Measurements from ENCODE around the gene NTM. TPM values are rescaled to one million over a fixed set of nuclear protein-coding genes. Genes with fewer than 3 reads are reported as not detected.
"Not testable (repeated sequence)": the region's sequence is repeated elsewhere in the genome, so short reads cannot be mapped to it uniquely, and the experiment has no call there.

Gene NTM
- total RNA-seq, 1 experiment from 2014 or later = 3.1 TPM

- DNase-seq (ENCODE audit: low spot score) = no peak
Observed at GRCh38 chr11:131893103-131893890, 522.9 kb downstream of the NTM start.

GRCh38 chr11:131893988-131894387, 523.6 kb downstream of the NTM start:
- no peak for DNase-seq (ENCODE audit: low spot score)

DNA sequence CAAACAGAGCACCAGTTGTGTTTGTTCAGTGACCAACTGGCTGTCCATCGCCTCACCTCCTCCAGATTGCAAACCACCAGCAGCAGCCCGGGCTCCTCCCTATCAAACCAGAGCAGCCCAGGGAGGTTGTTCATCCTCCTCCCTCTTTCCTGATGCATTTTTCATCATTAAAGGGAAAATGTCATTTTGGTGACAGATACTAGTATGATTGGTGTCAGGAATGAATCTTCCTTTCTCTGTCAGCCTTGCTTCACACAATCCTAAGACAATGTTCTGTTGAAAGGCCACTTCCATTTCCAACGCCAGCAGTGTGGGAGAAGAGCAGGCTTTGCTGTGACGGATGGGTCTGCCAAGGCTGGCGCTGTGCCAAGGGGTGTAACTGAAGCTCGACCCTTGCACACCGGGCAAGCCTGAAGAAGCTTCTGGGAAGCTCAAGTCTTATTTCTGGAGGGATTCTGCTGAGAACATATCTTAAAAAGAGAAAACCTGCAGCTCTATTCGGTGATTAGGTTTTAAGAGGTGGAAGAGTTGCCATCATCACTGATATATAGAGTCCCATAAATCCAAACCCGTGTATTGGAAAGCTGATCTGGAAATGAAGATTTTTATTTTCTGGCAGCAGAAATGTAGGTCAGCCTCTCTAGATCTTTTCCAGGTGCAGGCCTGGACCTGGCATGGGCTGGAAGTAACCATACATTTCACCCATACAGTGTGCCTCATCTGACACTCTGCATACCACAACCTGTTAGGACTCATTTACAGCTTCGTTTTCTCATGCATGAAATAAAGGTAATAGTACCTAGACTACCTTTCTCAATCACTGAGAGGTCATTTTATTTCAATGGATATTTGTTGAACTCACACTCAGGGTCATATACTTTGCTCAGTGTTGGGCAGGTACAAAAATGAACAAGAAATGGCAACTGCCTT, 524.5 kb downstream of the NTM start:
- DNase-seq (ENCODE audit: low spot score) = no peak

DNA sequence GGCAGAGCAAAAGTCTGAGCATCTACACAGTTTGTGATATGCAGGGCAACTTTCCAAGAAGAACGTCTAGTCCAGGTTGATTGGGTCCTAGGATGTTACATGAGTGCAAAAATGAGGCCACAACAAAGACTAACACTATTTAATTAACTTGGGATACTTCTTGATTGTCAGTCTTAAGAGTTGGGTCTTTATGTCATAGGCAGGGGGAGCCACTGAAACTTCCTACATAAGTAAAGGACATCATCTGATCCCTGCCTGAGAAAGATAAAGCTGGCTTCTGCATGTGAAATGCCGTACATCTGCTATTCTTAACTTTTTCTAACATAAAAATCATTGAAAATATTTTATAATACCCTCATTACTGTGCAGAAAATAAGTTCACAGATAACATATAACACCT, 525.5 kb downstream of the NTM start:
- no peak for DNase-seq (ENCODE audit: low spot score)

GRCh38 chr11:131896978-131897615, 526.7 kb downstream of the NTM start:
- no peak for DNase-seq (ENCODE audit: low spot score)

- DNase-seq (ENCODE audit: low spot score) = no peak
Observed at GRCh38 chr11:131897956-131898355, 527.5 kb downstream of the NTM start.

GRCh38 chr11:131898949-131899348, 528.5 kb downstream of the NTM start:
- no peak for DNase-seq (ENCODE audit: low spot score)

GRCh38 chr11:131899950-131900580, 529.6 kb downstream of the NTM start:
- DNase-seq (ENCODE audit: low spot score) = no peak

DNA sequence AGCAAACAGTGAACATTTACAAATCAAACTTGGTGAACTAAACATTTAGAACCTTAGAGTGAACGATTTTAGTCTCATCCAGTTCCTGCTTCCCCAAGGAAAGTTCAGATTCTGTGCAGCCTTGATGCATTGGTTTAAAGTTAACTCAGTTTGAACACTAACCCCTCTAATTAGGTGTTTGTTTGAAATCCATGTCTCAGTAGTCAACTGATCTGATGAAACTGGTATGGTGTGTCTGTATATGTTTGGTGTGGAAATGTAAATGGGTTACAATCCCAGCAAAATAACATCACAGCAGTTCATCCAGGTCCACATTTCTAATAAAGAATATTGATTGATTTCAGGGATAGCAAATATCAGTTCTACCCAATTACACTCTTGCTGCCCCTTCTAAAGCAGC, 532.0 kb downstream of the NTM start:
- DNase-seq (ENCODE audit: low spot score) = no peak

DNA sequence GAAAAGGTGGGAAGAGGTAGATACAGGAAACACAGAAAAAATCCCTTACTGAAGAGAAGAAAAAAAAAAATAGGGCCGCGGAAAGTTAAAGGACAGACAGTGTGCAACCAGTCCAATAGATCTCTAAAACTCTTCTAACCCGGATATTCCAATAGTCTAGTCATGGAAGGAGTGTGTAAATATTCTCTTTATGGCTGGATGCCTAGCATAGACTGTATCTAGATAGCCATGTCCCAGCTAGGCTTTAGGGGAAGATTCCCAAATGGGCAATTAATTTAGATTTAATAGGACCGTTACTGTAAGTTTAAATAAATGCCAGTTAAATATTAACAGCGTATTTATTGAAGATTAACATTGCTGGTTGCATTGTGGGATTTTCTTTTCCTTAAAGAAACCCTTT, 532.7 kb downstream of the NTM start:
- no peak for DNase-seq (ENCODE audit: low spot score)

DNA sequence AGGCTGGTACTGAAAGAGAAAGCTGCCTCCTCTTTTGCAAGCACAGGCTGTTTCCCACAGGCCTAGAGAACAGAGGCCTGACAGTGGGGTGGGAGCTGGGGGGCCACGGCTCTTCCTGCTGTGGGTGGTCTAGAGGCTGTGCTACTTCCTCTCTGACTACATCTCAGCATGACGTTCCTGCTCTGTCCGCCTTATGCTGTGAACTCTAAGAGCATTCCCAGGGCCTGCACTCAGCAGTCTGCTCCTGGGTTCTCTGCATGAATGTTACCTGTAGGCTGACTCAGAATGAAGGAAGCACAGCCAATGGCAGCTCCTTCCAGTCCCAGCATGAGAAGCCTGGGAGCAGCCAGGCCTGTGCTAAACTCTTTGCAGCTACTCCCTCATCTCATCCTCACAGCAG, 534.3 kb downstream of the NTM start:
- no peak for DNase-seq (ENCODE audit: low spot score)

DNA sequence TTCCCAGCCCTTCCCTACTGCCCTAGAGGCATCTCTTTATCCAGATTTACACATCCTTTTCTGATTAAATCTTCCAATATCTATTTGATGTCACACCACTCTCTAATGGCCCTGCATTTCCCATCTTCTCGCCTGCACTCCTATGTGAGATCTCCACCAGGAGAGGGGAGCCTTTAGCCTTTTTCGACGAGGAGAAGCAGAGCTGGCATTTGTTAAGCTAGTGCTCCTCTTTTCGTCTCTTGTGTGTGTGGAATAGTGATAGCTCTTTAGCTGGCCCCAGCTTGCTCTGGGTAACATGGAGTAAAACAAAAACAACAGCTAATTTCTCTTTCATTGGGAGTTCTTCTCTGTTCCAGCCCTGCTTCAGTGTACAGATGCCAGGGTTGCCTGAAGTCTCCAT, 536.5 kb downstream of the NTM start:
- no peak for DNase-seq (ENCODE audit: low spot score)

- no peak for DNase-seq (ENCODE audit: low spot score)
Observed at GRCh38 chr11:131907371-131907770, 537.0 kb downstream of the NTM start.

DNA sequence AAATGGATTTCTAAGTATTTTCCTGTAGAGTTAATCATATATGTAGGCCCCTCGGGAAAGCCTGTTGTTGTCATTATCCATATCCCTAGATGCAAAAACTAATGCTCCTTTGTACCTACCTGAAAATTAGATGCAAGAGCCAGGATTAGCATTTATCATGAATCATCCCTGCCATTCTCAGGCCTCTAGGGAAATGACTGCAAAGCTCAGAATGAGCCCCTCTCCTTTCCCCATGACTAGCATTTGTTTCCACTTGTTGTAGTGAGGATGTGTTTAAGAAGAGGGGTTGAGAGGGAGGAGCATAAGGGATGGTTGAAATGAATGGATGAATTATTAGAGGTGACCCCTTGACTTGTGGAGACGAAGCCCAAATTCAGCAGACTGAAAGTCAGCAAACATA, 537.9 kb downstream of the NTM start:
- DNase-seq (ENCODE audit: low spot score) = no peak

- no peak for DNase-seq (ENCODE audit: low spot score)
Observed at GRCh38 chr11:131909426-131910177, 539.2 kb downstream of the NTM start.

GRCh38 chr11:131910178-131910522, 539.7 kb downstream of the NTM start:
- DNase-seq (ENCODE audit: low spot score) = no peak

DNA sequence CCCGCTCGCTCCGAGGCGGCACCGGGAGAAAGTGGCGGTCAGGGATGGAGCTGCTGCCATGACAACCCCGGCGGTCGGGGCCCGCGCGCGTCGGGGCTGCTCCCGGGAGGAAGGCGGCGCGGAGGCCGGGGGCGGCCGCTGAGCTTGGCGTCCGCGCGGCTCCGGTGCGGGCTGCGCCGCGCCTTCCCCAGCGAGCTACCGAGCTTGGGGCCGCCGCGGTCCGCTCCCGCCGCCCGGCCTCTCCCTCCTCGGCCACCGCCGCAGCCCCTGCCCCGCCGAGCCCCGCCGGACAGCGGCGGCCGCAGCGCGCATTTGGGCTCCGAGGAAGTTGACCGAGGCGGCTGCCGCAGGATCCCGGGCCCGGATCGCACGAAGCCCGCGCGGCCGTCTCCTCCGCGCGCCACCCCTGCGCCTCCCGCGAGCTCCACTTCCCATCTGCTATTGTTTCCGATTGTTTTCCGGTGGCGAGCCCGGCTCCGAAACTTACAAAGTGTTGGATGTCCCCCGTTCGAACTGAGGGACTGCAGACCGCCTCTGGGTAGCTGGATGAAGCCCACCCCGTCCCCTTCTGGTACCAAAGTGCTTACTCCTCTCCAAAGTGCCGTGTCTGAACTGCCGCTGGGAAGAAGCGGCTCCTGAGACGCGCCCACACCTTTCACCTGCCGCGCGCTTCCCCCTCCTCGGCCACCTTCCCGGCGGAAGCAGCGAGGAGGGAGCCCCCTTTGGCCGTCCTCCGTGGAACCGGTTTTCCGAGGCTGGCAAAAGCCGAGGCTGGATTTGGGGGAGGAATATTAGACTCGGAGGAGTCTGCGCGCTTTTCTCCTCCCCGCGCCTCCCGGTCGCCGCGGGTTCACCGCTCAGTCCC, 540.3 kb downstream of the NTM start:
- no peak for DNase-seq (ENCODE audit: low spot score)

DNA sequence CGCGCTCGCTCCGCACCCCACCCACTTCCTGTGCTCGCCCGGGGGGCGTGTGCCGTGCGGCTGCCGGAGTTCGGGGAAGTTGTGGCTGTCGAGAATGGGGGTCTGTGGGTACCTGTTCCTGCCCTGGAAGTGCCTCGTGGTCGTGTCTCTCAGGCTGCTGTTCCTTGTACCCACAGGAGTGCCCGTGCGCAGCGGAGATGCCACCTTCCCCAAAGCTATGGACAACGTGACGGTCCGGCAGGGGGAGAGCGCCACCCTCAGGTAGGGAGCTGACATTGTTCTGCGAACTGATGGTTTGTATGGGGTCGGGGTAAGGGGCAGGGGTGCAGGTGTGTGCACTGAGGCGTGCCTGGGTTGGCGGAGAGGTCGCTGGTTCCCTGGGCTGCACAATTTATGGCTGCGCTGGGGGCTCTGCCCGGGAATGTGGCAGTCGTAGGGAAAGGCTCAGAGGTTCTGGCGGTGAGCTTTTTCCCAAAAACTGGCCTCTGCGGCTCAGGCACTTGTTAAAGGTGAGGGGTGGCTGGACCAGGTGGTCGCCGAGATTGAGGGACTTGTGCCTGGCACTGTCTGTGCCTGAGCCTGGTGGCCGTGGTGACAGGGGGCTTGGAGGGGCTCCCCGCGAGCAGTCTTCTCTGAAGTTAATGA, 541.1 kb downstream of the NTM start:
- not testable (repeated sequence) for DNase-seq (ENCODE audit: low spot score)

GRCh38 chr11:131912134-131912533, 541.7 kb downstream of the NTM start:
- DNase-seq (ENCODE audit: low spot score) = no peak

- no peak for DNase-seq (ENCODE audit: low spot score)
Observed at GRCh38 chr11:131913267-131913666, 542.9 kb downstream of the NTM start.
